Stimulated activated CD4-positive, alpha-beta T cell treated with anti-CD3 and anti-CD28 coated beads, Interleukin-4, amount 100 ng/mL, for 24 hours (primary cell): Measurements from ENCODE around the gene GSS.
"Not testable (repeated sequence)": the region's sequence is repeated elsewhere in the genome, so short reads cannot be mapped to it uniquely, and the experiment has no call there.

ENCODE experiments used
- DNase-seq: peaks from one replicate; pipeline ENCODE4 v3.0.0-alpha.2; 2020

The GSS gene

DNA sequence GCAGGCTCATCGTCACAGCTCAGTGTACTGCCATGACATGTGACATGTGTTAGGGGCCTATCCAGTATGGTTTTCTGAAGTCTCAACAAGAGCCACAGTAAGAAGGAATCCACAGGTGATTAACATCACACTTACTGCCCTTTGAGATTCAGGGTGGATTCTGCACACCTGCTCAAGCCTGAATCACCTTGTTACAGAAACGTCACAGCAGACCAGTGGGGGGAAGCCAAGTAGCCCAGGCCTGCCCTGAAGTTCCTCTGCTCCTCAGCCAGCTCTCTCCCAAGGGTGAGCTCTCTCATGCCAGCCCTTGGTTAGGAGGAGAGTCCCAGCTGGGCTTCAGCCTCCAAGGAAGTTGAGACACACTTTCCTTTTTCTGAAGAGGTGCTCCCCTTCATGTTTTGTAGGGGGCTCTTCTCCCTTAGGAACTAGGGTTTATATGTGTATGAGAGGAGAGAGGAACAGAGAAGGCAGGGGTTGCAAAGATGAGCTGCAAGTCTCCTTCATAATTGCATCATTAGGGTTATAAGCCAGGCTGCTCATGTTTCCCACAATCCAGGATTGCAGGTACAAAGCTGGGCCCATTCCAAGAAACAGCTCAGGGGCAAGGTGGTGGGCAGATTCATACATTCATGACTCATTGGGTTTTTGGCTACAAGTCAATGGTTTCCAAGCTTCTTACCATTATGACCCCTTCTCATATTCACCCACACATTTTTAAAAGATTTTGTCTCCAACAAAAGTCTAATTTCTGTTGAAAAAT lies 11.6 kb downstream of the GSS start:
- DNase-seq: no peak

DNA sequence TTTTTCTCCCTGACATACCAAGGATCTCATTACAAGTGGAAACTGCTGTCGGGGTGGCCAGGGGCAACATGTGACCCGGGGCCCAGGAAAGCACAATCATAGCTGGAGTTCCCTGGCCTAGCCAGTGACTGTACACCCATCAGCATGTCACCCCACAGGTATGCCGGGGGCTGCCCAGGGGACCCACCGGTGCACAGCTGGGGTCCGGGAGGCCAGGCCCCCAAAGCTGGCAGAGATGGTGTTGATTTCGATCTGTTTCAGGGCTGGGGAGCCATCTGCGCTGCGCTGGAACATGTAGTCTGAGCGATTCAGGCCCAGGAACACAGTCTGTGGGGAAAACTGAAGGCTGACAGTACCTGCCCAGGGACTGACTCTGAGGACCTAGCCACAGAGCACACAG lies 13.3 kb downstream of the GSS start:
- DNase-seq: no peak

DNA sequence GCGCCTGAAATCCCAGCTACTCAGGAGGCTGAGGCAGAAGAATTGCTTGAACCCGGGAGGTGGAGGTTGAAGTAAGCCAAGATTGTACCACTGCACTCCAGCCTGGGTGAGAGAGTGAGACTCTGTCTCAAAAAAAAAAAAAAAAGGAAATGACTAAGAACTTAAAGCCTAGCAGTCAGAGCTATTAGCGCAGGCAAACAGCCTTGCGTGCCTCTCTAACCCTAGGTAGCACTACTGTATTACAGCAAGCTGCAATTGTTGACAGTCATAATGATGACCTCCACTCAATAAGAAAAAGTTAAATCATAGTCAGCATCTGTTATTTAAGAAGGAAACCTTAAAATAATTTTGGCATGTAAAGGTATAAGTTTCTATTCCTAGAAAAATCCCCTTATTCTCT lies 14.4 kb downstream of the GSS start:
- DNase-seq: no peak

GRCh38 chr20:34940081-34940481 lies 15.5 kb downstream of the GSS start:
- no peak for DNase-seq

GRCh38 chr20:34938466-34939163 lies 17.0 kb downstream of the GSS start:
- no peak for DNase-seq

- no peak for DNase-seq
These were observed 23.8 kb downstream of the GSS start for GRCh38 chr20:34931771-34932170.

DNA sequence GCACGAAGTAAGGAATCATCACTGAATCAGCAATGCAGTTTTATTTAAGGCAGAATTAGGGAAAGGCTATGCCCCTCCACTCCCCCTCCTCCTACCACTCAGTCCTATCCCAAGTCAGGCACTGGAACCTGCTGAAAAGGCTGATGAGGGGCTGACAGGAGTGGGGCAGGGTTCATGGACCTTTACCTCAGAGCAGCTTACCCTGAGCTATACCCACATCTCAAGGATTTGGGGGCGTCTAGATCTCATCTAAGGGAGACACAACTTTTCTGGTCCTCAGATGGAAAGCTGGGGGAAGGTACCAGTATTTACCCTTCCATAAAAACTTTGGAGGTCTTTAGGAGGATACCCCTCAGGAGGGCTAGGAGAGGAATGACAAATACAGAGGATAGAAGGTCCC lies 27.2 kb downstream of the GSS start:
- DNase-seq: no peak

GRCh38 chr20:34927736-34928135 lies 27.9 kb downstream of the GSS start:
- DNase-seq: no peak

GRCh38 chr20:34926581-34926980 lies 29.0 kb downstream of the GSS start:
- no peak for DNase-seq

- no peak for DNase-seq
These were observed 29.6 kb downstream of the GSS start for GRCh38 chr20:34925981-34926380.

GRCh38 chr20:34925341-34925740 lies 30.3 kb downstream of the GSS start:
- DNase-seq: no peak

DNA sequence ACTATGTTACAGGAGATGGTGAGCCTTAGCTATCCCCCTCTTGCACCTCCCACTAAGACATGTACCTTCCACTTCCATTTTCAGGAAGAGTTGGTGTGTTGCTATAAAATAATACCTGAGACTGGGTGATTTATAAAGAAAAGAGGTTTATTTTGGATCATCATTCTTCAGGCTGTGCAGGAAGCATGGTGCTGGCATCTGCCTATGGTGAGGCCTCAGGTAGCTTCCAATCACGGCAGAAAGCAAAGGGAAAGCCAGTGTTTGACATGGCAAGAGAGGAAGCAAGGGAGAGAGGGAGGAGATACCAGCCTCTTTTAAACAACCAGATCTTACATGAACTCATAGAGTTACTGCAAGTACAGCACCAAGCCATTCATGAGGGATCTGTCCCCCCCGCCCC lies 32.2 kb downstream of the GSS start:
- DNase-seq: no peak

DNA sequence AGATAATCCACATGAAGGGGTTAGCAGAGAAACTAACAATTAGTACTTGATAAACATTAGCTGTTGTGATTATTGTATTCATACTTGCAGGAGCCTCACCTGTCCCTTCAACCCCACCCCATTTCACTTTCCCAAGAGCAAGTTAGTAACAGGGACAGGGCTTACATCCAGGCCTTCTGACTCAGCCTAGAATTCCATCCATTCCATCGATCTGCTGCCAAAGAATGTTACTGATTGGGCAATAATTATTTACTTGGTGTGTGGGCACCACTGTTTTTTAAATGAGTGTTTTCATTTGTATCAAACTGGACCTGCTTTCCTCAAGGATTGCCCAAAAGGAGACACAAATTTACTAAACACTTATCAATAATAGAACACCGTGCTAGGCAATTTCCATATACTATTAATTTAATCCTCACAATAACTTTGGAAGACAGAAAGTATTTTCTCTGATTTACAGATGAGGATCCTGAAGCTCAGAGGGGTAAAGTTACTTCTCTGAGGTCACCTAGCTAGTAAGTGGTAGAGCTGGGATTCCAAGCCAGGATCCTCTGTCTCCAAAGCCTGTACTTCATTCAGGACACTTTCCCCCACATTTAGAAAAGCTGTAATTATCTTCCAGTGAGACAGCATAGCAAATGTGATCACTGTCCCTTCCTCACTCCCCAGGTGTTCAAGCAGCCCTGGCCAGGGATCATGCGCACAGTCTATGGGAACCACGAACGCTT lies 32.8 kb downstream of the GSS start:
- no peak for DNase-seq

GRCh38 chr20:34921436-34921835 lies 34.2 kb downstream of the GSS start:
- DNase-seq: no peak

- no peak for DNase-seq
These were observed 35.6 kb downstream of the GSS start for GRCh38 chr20:34920055-34920454.

GRCh38 chr20:34916774-34917354 lies 38.7 kb downstream of the GSS start:
- no peak for DNase-seq

- DNase-seq: no peak
These were observed 39.7 kb downstream of the GSS start for GRCh38 chr20:34915749-34916455.

DNA sequence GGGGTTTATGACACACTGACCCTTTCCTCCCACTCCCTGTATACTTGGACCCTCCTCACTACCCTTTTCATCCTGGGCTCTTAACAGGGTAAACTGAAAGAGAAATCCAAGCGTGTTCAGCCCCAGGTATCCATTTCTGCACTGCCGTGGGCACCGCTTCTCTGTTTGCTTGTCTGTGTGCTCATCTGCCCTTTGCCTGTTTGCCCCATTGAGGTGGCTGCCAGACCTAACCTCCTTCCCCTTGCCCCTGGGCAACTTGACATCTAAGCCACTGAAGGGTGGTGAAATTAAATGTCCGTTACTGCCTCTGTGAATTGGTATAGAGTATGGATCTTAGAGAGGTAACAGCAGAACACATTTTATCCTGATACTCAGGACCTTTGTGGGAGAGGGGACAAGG lies 40.5 kb downstream of the GSS start:
- no peak for DNase-seq

- DNase-seq: no peak
These were observed 47.8 kb downstream of the GSS start for GRCh38 chr20:34907616-34908469.

GRCh38 chr20:34904202-34904621 lies 51.4 kb downstream of the GSS start:
- DNase-seq: no peak

- not testable (repeated sequence) for DNase-seq
These were observed 56.9 kb downstream of the GSS start for GRCh38 chr20:34898731-34899130.

- DNase-seq: not testable (repeated sequence)
These were observed 57.5 kb downstream of the GSS start for GRCh38 chr20:34898129-34898528.
